K562 (cell line): ENCODE measurements around the gene OCA2.

Experiments used
- ARID2 ChIP-seq: fragments of 450-650 bp; IDR thresholded peaks from 2 replicates; pipeline ENCODE4 v1.6.1; 2017; ENCODE audit warnings: antibody characterized with exemption, mild to moderate bottlenecking
- CC2D1A ChIP-seq: fragments of 450-650 bp; IDR thresholded peaks from 2 replicates; pipeline ENCODE4 v1.6.1; 2017; ENCODE audit warnings: mild to moderate bottlenecking
- CHD1 ChIP-seq: fragments of 200-600 bp; sonication (generic); IDR thresholded peaks from one replicate; pipeline ENCODE4 v1.6.1; 2012; ENCODE audit warnings: mild to moderate bottlenecking, moderate library complexity, low read length, inconsistent platforms
- CHD2 ChIP-seq: IDR thresholded peaks from 2 replicates; pipeline ENCODE4 v1.6.1; 2011; ENCODE audit warnings: low read depth, low read length
- FOXM1 ChIP-seq, 2 experiments: fragments of 450-650 bp in 1 of 2; sonication (generic) in 1 of 2; formaldehyde crosslinking in 1 of 2; IDR thresholded peaks; 2 replicates each; pipeline versions ENCODE4 v1.6.1 to v1.9.0; 2017 to 2022; ENCODE audit warnings: low read depth in 2 of 2, mild to moderate bottlenecking in 2 of 2, missing genetic modification reagents in 1 of 2, moderate library complexity in 1 of 2
- HCFC1 ChIP-seq: IDR thresholded peaks from 2 replicates; pipeline ENCODE4 v1.6.1; 2012; ENCODE audit warnings: low read depth, low read length, improper control_type of control experiment
- SIX5 ChIP-seq, 2 experiments: IDR thresholded peaks; 2 replicates each; pipeline ENCODE4 v1.6.1; 2011; ENCODE audit warnings: low read length in 2 of 2, borderline replicate concordance in 1 of 2, low read depth in 1 of 2, mild to moderate bottlenecking in 1 of 2, moderate library complexity in 1 of 2; ENCODE audit not compliant: insufficient read depth in 1 of 2
- ZNF274 ChIP-seq: IDR thresholded peaks from 2 replicates; pipeline ENCODE4 v1.6.1; 2011; ENCODE audit warnings: low read depth, mild to moderate bottlenecking, low read length, moderate library complexity, borderline replicate concordance
- ZNF311 ChIP-seq: fragments of 250-450 bp; sonication (Bioruptor Pico); IDR thresholded peaks from 2 replicates; pipeline ENCODE4 v1.4.0; 2020; ENCODE audit warnings: mild to moderate bottlenecking, moderate library complexity

- TF ChIP-seq CC2D1A (no peak), HCFC1 (no peak), SIX5 (IDR thresholded peaks at IDR 0.05; ENCODE audit: borderline replicate concordance in 1 of 2, insufficient read depth in 1 of 2, low read depth in 1 of 2, low read length in 2 of 2) (no peak), FOXM1 (IDR thresholded peaks at IDR 0.05; ENCODE audit: low read depth) (no peak), FOXM1 (CRISPR knock-in tag; IDR thresholded peaks at IDR 0.05; ENCODE audit: low read depth) (no peak), ARID2 (no peak), CHD2 (no peak), ZNF311 (CRISPR knock-in tag) (no peak), ZNF274 (no peak), CHD1 (no peak)
Observed at GRCh38 chr15:27826411-27826810, 272.7 kb downstream of the OCA2 start.
